GM19463 (cell line): ENCODE data around the gene FGD4.
"Not testable (repeated sequence)": the region's sequence is repeated elsewhere in the genome, so short reads cannot be mapped to it uniquely, and the experiment has no call there.

Source experiments
- ATAC-seq: cut with Tn5 transposase; IDR thresholded peaks from one replicate; pipeline ENCODE4 v1.9.1; 2021; ENCODE audit warnings: mild to moderate bottlenecking, moderate library complexity; ENCODE audit not compliant: unreplicated experiment

FGD4 gene

DNA sequence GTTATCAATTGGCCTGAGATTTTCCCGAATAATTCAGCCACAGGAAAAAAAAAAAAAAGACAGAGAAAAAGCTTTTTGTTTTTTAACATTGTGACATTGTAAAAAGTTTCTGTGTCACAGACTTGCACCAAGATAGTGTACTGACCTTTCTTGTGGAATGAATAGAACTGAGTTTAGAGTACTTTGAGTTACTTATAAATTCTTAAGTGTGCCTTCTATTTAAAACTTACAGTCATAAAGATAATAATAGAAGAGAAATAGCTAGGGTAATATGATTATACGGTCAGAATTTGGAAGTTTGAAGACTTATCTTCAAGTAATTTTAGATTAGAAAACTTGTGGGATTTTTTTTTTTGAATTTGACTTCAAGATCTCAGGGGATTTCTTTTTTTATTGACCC is 88.8 kb downstream of the FGD4 start:
- no peak for ATAC-seq

DNA sequence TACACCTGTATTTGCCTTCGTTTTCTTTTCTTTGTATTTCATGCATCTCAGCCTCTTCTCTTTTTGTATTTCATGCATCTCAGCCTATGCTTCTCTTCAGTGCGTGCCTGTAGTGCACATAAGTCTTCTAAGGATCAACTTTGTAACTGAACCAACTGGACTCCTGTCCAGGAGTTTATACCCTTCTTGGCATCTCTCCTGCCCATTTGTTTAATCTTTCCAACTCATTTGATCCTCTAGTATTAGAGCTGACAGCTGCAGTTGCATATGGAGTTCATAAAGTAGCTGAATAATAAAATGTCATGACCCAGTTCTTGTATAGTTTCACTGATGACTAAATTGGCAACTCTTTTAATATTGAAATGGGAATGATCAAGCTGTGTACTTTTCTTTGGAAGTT is 89.7 kb downstream of the FGD4 start:
- no peak for ATAC-seq

DNA sequence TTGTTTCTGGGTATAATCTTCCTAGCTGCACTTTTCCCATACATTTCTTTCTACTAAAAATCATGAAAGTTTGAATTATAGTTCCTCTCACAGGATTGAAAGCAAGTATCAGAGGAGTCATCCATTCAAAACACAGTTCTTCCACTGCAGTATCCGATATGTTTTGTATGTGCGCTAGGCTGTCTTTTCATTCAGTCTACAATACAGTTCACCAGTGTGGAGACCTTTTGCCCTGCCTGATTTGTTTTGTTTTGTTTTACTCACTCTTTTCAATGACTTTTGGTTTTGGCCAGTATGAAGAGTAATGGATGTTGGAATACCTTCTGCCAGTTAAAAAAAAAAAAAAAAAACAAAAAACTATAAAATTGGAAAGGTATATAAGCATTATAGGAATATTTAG is 91.4 kb downstream of the FGD4 start:
- no peak for ATAC-seq

DNA sequence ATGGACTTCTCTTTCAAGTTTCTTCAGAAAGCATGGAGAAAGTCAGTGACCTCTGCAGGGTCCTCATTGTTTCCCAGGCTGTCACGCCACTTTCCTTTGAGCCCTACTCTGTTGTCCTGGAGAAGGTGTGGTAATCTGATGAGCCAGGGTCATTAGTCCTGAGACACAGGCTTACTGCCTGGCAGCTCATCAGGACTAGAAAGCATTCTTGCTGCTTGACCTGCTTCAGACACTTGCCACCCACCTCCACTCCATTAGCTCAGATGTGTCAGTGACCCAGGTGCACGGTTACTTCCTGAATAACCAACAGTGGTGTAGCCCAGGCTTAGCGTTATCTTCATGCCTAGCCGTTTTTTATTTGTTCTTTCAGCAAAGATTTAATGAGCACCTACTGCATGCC is 93.9 kb downstream of the FGD4 start:
- no peak for ATAC-seq

DNA sequence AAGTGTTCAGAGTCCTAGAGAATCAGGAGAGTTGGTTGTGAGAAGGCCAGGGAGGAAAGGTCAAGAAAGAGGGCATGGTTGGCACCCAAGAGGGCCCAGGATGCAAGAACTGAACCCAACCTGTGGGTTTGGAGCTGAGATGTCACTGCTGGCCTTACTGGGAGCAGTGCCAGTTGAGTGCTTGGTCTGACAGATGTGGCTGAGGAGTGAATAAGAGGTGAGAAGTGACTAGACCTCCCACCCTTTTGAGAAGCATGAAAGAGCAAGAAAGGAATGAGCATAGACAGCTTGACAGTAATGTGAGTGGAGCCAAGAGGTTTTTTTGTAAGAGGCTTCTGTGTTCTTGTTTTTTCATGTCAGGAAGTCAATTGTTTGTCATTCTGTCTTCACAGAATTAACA is 95.3 kb downstream of the FGD4 start:
- no peak for ATAC-seq

DNA sequence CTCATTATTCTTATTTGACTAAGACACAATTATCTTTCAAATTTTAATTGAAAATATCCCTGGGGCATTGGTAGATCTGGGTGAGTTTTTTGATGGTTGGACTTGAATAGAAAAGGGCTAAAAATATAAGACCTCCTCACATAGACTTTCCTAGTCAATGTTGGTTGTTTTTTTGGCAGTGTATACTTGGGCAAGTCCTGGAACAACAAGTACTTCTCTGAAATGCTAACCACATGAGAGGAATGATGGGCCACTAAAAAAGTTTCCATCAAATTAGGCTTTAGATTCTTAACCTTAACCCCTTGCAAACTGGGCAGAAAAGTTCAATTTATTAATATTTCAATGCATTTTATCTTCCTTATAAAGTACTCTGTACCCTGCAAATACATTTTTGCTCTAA is 97.6 kb downstream of the FGD4 start:
- no peak for ATAC-seq

DNA sequence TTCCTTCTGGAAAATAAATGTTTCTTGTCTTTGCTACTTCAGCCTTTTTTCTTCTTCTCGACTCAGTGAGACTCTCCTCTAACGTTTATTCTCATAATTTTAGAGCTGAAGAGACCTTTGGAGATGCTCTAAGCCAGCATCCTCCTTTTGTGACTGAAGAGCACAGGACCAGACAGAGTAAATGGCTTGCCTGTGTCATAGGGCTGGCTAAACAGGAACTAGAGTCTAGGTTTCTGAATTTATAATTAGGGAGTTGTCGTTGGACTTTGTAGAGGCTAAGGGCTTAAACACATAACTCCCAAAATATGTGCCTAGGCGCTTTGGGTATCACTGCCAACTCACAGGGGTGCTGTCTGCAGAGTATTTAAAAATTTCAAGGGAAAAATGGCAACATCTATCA is 98.5 kb downstream of the FGD4 start:
- ATAC-seq, result no peak

DNA sequence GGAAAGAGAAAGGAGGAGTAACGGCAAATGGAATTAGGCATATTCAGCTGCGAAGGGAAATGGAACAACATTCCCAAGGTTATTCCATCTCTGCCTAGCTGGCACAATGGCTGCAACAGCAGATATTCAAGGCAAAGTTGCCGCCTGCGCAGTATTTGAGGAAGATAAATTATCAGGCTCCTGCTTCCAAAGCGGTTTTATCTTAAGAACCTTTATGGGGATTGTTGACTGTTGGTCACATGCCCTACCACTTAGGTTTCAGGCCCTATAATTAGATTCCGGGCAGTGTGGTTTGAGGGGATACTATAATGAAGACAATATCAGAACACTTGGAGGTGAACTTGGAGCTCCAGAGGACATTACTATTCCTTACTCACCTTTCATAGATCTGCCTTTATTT is 99.7 kb downstream of the FGD4 start:
- no peak for ATAC-seq

DNA sequence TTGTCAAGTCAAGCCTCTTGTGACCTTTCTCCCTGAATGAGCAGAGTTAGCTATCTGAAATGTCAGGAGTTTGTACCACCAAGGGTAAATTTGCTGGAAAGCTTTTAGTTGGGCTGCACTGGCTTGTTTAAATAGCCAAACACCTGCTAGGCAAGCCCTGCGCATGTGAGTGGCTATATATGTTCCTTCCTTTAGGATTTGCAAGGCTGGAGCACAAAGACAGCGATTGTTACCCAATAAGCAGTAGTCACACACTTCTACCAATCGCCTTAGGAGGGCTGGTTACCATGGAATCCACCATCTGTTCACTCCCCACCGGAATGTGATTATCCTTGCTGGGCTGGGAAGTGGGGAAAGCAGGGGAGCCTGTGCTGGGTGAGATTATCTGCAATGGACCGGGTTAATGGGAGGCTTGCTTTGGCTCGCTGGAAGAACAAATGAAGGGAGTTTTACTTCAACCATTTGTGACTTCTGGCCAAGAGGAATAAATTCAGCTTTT is 102.5 kb downstream of the FGD4 start:
- ATAC-seq, result no peak

DNA sequence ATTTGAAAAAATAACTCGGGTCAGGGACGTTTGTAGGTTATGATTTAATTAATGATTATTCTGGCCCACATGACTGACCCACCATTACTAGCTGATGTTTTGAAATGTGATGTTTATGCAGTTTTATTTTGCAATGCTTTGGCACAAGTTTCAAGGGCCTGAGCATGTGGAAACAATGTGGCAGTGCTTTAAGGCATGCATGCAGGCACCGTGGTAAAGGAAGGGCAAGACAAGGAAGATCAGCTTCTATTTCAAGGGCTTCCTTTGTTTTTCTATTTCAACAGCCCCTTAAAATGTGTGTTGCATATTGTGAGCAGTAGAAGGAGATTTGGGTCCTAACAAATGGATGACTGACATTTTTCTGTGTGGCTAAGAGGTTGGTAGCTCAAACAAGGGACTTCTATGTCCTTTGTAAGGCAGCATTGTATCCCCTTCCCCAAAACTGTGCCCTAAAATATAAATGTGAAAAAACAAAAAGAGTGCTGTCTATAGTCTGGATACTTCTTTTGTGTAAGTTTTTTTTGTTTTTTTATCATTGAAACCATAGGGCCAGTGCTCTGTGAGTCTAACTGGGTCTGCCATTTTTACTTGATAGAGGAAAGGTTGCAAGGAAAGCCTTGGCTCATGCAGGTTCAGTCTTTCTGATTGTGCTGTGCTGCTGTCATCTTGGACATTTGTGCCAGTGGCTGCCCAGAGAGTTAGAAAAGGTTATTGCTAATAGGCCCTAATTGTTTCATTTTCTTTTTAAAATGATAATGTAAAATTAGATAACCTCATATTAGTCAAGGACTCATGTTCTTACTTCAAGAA is 103.5 kb downstream of the FGD4 start:
- no peak for ATAC-seq

DNA sequence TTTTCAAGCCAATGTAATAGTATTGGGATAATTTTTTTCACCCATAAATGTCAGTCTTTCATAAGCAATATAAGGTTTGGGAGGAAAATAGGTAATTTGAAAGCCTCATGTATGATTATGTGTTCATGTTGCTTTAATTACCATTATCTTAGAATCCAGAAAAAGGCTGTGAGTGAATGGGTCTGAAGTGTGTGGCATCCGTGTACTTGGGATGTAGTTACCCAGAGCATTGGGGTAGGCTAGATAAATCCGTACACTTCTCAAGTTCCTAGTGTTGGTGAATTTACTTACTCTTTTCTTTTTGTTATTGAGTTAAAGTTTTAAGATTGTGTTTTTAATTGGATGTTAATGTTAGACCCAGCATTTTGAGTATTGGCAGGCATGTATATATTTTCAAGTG is 104.4 kb downstream of the FGD4 start:
- ATAC-seq, result no peak

DNA sequence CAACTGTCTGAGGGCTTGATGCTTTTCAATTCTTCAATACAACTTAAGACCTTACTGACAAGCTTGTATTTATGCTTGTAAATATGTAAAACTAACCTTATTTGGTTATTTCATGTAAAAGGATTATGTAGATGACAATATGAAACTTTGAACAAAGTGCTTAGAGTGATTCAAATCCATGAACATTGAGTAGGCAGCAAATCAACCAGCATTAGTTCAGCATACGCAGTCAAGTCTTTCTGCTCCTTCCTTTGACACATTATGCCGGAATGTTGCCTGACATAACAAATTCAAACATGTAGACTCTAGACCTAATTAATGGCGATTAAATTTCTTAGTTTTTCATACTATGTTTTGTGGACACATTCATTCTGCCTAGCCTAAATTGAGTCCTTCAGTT is 105.2 kb downstream of the FGD4 start:
- ATAC-seq, result no peak

DNA sequence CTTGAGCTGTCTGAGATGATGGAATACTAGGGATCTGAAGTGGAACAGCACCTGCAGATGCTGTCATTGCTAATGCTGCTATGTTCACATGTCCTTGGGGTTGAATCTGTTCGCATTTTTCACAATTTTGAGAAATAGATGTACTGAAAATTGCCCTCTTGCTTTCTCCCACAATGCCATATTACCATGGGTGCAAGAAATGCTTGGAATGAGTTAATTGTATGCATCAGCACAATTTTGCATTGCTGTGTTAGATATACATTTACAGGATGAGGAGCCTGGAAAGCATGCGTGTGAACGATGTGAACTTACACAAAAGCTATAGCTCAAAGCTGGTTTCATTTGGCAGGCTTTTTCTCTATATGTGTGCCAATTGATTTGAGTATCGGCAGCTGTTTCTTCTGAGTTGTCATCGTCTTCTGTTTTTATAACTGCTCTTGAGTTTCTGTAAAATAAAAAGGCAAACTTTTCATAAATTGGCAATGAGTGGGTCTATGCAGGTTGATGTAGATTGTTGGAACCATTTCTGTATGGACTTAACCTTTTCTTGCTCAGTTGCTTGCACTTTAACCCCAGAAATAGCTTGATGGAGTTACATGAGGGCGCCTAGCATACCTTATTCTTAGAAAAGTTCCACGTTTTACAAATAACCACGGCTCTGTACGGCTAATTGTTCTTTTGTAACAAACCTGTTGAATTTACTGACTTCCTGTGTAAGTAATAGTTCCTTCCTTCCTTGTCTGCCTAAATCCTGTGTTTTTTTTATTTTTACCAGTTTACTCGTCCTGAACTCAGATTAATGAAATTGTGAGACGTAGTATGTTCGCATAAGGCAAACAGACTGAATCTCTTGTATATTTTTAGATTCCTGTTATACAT is 105.9 kb downstream of the FGD4 start:
- ATAC-seq, result no peak

DNA sequence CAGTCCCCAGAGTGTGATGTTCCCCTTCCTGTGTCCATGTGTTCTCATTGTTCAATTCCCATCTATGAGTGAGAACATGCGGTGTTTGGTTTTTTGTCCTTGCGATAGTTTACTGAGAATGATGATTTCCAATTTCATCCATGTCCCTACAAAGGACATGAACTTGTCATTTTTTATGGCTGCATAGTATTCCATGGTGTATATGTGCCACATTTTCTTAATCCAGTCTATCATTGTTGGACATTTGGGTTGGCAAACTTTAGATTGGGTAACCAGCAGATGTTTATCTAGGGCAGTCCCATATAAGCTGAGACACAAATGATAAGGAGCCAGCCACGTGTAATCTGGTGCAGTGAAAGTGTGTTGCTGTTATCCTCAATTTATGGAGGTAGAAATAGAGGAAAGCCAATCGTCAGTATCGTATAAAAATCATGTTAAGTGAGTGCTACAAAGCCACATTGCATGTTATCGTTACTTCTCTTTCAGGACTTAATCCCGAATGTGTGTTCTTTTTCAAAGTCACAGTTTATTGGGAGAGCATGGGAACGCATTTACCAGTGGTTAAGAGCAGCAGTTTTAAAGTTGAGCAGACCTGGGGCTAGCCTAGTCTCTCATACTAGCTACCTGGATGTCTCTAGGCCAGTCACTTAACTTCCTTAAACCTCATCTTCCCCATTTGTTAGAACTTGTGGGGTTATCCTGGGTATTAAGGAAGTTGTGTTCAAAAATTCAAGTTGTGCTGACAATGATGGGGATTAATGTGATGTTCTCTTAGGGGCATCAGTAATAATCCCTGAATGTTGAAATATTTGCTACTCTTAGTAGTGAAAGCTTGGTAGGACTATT is 108.0 kb downstream of the FGD4 start:
- not testable (repeated sequence) for ATAC-seq

DNA sequence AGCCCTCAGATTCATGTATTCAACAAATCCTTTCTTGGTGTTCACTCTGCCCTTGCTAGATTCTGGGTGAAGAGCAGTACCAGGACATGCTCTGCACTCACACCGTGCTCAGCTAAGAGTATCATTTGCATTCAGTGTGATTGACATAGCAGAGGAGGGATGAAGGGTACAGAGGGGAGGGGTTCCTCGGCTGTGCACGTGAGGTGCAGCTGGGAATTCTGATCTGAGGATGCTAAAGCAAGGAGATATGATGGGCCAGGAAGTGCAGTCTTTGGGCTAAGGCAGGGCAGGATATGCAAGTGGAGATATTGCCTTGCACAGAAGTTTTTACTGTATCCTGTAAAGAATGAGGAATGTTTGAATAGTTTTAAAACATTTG is 108.6 kb downstream of the FGD4 start:
- ATAC-seq, result no peak

DNA sequence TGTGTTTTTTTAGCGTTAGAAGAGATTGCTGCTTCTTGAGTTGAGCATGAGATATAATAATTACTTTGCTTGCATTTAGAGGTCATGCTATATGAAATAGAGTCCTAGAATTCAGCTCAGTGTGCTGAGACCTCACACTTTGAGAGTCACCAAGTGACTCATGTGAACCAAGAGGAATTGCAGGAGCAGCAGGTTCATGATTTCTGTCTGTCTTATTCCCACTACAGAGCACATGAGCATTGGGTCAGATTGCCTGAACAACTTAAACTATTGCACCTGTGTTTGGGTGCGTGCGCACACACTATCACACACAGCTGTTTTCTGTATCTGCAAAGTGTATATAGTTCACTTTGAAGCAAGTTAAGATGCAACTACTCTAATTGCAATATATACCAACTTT is 109.3 kb downstream of the FGD4 start:
- no peak for ATAC-seq

DNA sequence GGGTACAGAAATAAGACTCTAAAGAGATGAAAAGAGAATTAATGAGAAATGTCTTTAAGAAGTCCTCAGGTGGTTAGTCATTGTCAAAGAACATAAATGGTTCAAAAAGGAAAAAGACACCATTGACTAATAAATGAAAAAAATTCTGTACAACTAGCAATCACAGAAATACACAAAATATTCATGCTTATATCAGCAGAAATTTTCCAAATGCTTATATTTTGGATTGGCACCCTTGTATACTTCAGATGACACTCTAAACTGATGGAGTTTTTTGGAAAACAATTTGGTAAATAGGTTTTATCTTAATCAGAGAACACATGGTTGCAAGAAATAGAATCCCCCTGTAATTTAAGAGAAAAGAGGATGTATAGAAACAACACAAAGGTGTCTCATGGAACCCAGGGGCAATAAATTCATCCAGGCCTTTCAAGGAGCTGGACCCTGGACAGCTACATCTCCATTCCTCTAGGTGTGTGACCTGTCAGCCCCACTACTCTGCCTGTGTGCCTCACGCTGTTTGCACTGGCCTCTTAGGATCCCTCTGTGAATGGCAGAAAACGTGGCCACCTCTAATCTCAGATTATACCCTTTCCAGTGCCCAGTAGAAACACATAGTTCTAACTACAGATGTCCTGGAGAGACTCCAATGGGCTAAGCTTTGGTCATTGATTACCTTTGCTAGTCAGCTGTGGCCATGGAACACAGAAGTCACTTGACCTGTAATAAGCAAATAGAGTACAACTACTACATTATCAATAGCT is 110.2 kb downstream of the FGD4 start:
- no peak for ATAC-seq

DNA sequence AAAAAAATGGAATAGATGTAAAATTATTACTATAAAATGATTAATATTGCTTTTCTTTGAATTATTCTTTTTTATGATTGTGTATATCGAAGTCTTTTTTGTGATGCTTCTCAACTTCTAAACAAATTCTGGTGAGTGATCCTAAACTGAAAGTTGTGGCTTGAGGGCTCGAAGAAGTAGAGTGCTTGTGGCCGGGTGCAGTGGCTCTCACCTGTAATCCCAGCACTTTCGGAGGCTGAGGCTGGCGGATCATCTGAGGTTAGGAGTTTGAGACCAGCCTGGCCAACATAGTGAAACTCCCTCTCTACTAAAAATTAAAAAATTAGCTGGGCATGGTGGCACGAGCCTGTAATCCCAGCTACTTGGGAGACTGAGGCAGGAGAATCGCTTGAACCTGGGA is 112.6 kb downstream of the FGD4 start:
- not testable (repeated sequence) for ATAC-seq

DNA sequence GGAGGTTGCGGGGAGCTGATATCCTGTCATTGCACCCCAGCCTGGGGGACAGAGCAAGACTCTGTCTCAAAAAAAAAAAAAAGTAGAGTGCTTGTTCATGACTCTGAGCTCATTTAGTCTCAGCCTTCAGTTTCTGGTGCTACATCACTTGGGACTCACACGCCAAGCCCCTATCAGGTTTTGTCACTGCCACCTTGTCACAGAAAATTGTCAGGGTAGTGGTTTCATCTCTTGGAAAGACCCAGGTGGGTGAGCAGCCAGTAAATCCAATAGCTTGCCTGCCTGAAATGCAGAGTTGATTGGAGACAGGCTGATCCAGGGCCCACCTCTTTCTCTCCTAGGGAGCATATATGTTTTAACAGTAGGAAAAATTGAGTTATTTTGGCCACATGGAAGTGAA is 113.0 kb downstream of the FGD4 start:
- ATAC-seq, result no peak

DNA sequence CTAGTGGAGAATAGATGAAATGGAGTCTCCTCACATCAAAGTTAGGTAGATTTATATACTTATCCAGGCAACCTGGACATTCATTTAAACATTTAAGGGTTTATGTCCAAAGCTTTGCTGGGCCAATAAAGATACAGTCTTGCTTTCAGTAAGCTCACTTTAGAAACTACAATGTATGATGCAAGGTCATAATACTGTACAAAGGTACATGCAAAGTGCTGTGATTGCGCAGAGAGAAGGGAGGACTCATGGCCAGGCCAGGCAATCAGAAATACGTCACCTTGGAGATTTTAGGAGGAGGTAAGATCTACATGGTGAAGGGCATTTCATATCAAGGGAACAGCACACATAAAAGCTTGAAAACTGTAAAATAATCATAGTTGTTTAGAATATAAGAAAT is 113.6 kb downstream of the FGD4 start:
- ATAC-seq, result no peak
